Measurements from ENCODE around the gene SH3BP4.

Gene SH3BP4, protein sequence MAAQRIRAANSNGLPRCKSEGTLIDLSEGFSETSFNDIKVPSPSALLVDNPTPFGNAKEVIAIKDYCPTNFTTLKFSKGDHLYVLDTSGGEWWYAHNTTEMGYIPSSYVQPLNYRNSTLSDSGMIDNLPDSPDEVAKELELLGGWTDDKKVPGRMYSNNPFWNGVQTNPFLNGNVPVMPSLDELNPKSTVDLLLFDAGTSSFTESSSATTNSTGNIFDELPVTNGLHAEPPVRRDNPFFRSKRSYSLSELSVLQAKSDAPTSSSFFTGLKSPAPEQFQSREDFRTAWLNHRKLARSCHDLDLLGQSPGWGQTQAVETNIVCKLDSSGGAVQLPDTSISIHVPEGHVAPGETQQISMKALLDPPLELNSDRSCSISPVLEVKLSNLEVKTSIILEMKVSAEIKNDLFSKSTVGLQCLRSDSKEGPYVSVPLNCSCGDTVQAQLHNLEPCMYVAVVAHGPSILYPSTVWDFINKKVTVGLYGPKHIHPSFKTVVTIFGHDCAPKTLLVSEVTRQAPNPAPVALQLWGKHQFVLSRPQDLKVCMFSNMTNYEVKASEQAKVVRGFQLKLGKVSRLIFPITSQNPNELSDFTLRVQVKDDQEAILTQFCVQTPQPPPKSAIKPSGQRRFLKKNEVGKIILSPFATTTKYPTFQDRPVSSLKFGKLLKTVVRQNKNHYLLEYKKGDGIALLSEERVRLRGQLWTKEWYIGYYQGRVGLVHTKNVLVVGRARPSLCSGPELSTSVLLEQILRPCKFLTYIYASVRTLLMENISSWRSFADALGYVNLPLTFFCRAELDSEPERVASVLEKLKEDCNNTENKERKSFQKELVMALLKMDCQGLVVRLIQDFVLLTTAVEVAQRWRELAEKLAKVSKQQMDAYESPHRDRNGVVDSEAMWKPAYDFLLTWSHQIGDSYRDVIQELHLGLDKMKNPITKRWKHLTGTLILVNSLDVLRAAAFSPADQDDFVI

DNA sequence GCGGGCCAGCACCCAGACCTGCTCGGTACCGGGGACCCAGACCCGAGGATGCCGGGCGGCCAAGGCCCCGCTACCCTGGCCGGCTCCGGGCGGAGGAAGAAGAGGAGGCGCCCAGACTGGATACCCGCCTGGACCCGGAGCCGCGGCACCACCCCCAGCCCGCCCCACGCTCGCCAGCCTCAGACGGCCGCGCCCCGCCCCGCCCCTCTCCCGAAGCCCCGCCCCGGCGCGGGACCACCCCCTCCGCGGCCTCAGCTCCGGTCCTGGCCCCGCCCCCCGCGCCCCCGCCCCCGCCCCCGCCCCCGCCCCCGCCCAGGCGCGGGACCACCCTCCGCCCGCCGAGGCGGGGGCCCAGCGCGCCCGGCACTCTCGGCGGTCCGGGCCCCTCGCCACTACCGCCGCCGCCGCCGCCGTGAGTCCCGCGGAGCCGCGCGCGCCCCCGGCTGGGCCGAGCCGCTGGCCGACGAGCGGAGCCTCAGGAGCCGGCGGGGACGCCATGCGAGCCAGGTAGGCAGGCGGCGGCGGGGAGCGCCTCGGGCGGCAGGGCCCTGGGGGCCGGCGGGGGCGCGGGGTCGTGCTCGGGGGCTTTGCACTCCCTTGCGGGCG, at the start of gene SH3BP4:
SH3BP4 (plus strand) TSS at position 354 of the 606 bp plus-strand sequence. CDS start 82,986 bp downstream, outside the sequence.
- peak; percentile 92 for DNase-seq

DNA sequence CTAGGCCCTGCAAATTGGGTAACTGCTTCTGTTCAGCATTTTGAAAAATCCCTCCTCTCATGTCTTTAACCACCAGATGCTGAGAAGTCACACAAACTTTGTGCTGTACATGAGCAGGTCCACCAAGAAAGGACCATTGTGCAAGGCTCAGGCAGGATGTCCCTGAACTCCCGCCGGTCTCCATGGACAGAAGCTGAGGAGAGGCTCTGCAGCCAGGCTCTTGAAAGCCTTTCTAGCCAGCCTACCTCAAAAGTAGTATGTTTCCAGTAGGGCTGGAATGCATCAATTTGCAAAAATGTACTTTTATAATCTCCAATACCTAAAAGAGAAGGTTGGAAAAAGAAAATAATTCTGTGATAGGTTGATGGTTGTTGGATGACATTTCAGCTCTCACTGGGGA, 47.0 kb upstream of the SH3BP4 start:
- no peak for DNase-seq

DNA sequence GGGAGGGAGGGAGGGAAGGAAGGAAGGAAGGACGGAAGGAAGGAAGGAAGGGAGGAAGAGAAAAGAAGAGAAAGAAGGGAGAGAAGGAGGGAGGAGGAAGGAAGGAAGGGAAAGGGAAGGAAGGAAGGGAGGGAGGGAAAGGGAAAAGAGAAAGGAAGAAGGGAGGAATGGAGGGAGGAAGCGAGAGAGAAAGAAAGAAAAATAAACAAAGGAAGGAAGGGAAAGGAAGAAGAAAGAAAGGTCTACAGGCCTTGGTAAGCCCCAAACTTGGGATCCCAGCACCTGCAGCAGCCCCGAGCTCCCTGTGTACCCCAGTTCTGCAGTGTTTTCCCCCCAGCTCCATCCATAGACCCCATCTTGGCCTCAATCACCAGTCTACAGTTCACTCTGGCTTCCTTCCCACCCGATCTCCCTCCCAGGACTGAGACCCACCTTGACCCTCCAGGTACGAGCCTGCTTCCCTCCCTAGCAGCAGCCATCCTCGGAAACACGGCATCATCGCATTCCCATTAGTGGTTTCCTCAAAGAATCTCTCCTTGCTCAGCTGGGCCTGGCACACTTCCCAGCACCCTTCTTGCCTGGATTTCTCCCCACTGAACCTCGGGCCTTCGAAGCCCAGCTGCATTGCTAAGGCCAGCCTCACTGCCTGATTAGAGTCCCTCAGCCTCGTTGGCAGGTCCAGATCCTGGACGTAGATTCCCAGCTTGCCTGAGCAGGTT, 46.1 kb upstream of the SH3BP4 start:
- DNase-seq = peak; percentile 24

DNA sequence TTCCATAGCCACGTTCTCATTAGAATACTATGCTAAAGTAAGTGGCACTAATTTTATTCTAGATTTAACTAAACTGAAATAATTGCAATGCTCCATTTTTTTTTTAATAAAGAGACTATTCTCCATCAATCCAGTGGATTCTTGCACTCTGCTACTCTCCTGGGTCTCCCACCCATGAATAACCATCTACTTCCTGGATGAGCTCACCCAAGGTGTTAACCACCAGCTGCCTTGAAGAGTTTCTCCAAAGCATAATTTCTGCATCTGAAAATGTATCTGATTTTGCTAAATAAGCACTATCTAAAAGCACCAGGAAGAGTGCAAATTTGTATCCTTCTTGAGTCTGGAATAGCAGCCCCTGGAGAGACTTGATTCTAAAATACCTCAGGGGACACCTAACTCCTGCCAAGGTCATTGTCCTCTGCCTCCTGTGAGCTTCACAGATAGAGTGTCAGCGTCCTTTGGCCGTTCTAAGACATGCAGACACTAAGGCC, 41.6 kb upstream of the SH3BP4 start:
- no peak for DNase-seq

DNA sequence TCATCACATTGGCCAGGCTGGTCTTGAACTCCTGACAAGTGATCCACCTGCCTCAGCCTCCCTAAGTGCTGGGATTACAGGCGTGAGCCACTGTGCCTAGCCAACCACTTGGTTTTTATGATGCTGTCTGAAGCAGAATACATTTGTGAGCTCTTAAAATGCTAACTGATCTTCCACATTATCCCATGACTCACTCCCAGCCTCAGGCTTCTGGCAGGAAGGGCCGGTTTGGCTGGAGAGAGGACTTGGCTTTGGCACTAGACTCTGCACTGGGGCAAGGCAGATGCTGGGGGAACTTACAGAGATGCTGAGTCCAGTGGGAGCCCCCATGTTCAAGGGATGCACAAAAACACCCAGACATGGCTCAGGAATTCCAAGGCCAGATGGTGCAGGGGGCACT, 40.5 kb upstream of the SH3BP4 start:
- DNase-seq = peak; percentile 40

DNA sequence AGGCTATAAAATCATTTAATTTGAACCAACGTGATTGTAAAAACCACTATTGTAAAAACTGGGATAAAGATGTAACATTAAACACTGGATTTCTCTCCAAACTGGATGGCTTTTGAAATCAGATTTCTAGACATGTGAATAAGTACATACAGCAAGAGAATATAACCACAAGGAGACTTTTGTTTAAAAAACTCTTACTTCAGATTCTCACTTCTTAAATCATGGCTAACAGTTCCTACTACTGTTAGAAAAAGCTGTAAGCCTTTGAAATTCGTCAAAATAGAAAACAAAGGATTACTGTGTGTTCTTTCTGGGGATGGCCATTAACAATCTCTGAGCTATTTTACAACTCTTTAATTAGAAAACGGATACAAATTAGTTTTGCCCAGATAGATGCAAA, 39.4 kb upstream of the SH3BP4 start:
- DNase-seq = no peak

DNA sequence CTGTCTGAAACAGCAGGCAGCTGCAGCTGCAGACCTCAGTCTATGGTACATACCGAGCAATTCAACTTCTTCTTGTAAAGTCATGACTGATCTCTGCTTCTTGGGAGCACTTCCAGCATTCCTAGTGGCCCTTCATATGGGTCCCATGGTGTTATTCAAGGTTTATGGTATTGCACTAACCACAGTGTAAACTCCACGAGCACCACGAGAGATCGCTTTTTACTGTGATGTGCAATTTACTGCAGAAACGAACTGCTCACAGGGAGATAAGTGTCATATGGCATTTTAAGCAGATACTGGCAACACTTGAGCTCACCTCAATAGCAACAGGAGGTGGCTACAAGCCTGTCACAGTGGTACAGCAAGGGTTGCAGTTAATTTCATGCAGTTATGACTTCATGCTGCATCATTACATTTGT, 38.6 kb upstream of the SH3BP4 start:
- no peak for DNase-seq

DNA sequence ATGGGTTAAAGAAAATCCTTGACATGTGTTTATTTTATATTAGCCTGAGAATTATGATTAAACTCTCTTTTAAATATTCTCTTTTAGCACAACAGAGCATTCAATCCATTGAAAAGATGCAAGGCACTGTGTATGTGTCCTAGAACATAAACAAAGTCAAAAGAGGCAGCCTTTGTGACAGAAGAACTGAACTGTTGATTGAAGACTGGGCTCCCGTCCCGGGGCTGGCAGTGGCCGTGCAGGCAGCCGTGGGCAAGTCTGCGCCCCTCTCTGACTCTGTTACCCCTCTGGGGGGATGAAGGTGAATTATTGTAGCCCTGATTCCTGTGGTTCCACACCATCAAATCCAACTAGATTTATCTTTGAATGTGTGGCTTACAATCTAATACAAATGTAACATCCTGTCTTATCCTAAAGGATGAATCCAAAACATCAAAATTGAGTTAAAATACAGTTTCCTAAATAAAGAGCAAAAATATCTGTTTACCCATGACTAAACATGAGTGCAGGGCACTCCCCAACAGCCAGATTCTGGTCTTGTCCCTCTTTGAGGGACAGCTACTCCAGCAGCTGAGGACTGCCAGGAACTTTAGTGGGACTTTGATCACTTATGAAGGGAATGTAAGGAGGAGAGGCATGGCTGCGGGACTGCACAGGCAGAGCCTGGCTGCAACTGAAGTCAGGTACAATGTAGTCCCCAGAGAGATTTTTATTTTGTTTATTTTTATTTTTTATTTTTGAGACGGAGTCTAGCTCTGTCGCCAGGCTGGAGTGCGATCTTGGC, 37.3 kb upstream of the SH3BP4 start:
- no peak for DNase-seq

DNA sequence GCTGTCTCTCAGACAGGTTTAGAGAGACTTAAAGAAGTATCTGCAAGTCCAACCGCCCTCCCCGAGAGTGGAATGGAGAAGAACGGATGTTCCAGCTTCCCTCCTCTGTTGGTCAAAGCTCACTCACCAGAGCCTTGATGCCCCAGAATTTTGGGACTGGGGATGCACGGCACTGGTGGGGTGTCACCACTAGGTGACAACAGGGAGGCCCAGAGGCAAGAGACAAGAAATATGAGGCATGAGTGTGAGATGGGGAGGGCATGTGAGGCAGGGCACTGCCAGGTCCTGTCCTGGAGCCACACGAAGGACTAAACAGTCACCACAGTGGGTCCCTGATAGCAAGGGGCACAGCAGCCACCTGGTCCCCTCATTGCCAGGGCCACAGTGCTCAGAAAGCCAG, 35.1 kb upstream of the SH3BP4 start:
- no peak for DNase-seq

DNA sequence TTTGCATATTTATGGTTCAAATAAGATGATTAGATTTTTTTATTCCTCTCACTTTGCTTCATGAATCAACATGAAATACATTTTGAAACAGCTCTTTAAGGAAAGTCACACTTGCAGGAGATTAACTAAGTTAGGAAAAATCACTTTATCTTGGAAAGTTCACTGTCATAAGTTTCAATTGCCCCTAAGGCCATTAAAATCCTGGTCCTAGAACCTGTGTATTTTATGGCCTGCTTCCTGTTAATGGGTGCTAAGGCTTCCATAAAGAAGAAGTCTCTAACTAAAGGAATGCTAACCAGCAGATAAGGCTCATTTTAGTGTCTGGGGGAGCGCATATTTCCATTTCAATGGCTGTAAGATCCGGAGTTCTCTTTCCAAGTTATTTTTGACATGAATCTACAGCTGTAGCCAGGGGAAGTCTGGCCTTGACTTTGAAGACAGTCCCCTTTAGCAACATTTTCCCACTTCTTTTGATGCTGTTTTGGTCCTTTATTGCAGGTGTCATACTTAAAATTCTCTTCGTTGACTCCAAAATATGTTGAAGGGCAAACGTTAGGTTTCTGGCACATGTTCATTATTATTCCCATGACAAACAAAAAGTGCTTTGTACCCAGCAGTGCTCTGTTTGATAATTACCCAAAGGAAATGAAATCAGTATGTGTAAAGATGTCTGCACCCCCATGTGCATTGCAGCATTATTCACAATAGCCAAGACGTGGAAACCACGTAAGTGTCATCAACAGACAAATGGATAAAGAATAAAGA, 34.4 kb upstream of the SH3BP4 start:
- no peak for DNase-seq

DNA sequence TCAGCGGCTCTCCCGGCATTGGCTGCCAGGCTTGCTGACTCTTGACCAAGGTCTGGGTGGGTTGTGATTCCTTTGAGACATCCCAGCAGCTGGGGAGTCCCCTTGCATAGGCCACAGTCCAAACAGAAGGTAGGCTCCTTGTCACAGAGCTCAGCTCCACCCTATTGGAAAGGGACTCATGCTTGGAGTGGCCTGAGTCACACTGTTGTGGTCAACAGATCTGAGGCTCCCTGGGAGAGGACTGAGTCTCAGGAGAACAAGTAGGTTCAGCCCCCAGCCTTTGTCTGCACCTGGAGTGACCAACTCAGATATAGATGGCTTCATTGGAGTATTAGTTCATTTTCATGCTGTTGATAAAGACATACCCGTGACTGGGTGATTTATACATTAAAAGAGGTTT, 32.1 kb upstream of the SH3BP4 start:
- DNase-seq = no peak

DNA sequence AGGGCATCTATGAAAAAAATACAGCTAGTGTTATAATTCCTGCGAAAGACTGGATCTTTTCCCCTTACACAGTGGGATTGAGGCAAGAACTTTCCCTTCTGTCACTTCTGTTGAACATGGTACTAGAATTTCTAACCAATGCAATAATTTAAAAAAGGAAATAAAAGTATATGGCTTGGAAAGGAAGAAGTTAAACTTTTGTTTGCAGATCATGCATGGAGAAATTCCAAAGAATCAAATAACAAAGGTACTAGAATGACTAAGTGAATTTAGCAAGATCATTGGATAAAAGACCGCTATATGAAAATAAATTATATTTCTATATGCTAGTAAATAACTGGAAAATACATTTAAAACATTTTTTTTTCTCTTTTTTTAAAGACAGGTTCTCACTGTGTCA, 31.0 kb upstream of the SH3BP4 start:
- no peak for DNase-seq

DNA sequence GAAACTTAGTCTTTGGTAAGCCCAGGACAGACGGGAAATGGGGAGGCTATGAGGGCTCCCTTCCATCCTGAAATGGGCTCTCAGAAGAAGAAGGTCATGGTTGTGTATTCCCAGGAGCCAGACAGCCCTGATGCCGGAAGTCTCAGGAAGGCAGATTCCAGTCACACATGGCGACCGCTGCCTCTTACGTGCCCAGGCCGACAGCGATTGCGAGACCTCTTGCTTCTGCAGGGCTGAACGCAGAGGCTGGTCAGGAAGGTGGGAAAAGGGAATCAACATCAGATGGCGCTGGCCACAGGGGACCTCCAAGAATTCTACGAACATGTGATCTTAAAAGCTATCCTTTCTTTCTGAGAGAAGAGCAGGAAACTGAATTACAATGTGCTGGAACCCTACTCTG, 22.8 kb upstream of the SH3BP4 start:
- no peak for DNase-seq

DNA sequence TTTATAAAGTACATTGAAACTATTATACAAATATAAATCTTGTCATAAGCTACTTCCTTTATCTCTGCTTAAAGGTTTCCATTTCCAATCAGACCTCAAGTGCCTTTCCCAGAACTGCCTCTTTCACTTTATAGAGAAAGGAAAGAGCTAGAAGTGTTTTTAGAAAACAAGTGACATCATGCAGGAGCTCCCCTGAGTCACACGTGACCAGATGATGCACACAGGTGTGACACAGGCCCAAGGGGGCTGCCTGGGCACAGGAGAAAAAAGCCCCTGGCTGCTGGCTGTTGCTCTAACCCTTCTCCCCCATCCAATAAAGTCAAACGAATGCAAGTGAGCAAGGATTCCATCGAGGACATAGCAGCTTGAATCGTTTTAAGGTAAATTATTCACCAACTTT, 21.4 kb upstream of the SH3BP4 start:
- no peak for DNase-seq

DNA sequence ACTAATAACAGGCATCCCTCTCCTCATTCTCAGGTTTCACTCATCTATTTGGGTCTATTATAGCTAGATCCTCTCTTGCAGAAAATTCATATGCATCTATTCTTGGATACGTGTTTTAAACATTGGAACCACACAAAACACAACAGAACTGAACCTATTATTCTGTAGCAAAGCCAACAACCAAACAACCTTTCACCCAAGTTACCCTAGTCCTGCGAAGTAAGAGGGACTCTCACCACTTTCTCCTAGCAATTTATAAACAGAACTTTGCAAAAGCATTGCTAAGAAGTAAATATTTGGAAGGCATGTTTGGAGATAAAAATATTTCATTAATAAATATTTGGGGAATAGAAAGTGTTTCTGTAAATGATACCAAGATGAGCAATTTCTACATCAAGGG, 20.4 kb upstream of the SH3BP4 start:
- DNase-seq = no peak

DNA sequence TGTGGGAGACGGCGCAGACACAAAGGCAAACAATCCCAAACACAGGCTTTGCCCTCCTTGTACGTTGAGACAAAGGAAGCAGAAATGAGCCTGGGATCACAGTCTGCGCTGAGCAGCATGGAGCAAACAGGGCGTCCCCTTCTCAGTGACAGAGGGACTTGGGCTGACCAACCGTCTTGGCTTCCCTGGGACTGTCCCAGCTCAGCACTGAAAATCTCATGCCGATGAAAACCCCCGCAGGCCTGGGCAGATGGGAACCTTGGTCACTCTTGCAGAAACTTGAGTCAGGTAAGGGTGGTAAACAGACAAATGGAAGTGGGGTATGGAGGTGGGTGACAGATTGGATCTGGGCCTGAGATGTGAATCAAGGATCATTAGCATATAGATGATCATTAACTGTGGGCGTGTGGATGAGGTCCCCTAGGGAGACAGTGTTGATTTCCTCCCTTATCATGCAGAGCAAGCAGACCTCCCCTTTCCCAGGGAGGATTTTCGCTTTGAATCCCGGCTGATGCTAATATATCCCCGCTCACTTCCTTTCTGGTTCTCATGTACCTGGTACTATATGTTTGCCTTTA, 19.1 kb upstream of the SH3BP4 start:
- DNase-seq = no peak

DNA sequence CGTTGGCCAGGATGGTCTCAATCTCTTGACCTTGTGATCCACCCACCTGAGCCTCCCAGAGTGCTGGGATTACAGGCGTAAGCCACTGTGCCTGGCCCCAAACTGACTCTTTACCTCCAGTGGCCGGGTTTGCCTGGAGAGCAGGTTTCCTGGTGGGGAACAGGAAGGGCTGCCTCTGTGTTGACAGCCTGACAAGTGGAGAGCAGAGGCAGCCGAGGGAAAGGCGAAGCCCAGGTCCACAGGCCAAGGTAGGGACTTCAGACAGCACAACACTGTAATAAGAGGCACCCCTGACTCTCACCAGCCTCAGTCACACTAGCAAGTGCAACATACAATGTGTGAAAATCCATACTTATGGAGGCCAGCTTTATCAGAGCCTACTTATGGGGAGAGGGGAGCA, 16.5 kb upstream of the SH3BP4 start:
- no peak for DNase-seq

DNA sequence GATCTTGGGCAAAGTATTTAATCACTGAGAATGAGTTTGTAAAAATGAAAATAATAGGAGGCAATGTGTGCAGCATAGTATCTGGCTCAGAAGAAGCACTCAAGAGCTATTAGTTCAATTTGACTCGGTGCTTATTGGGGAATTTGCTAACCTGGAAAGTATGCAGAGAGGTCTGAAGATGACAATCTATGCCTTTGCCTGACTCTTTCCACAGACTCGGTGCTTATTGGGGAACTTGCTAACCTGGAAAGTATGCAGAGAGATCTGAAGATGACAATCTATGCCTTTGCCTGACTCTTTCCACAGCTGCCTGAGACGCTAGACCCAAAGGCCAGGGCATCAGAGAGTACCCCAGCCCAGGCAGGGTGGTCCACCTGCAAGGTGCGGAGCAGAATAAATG, 12.2 kb upstream of the SH3BP4 start:
- no peak for DNase-seq

DNA sequence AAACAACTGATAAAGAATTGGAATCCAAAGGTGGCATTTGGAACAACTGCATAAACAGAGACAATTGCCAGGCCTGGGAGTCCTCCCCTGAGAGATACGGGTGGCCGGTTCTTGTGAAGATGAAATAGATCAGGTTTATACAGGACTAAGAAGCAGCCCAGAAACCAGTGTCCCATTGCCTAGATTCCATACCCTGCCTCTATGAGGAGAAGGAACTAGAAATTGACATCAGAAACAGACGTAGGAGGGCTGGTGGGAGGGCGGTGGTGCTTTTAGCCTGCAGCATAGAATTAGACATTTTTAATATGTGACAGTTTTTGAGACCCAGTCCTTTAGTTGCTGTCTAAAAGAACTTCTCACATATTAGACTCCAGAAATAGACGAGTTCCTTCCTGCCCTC, 11.8 kb upstream of the SH3BP4 start:
- no peak for DNase-seq

DNA sequence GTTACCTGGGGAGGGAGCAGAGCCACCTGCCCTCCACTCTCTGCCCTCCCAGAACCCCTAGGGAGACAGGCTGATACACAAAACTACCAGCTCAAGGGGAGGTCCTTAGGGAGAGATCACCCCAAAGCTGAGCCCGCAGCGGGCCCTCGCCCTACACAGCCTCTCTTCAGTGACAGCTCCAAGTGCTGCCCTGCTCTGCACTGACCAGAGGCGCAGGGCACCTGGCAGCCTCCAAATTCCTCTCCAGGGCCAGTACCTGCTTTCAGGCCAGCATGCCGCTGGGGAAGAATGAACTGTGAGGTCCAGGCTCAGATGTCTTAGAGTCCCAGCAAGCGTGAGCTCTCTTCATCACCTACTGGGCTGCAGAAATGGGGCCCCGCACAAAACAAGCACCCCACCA, 11.3 kb upstream of the SH3BP4 start:
- DNase-seq = no peak
